Gastroesophageal sphincter (tissue), 3 donors: ENCODE results near the gene C1QTNF8.

Source experiments
- CTCF ChIP-seq, 4 experiments: fragments of 200-600 bp in 2 of 4; fragments of 450-650 bp in 2 of 4; sonication (generic) in 1 of 4; IDR thresholded peaks; one replicate each; pipeline ENCODE4 v1.5.1; 2017 to 2019; ENCODE audit warnings: antibody characterized with exemption in 4 of 4, mild to moderate bottlenecking in 2 of 4, moderate library complexity in 2 of 4
- POLR2A ChIP-seq, 2 donors: fragments of 450-650 bp; IDR thresholded peaks; one replicate each; pipeline ENCODE4 v1.6.1; 2017; ENCODE audit warnings: antibody characterized with exemption in 2 of 2, mild to moderate bottlenecking in 2 of 2, moderate library complexity in 1 of 2
- POLR2AphosphoS5 ChIP-seq: sonication (generic); formaldehyde crosslinking; IDR thresholded peaks from one replicate; pipeline ENCODE4 v1.6.1; 2017; ENCODE audit warnings: antibody characterized with exemption

- TF ChIP-seq POLR2A (IDR thresholded peaks at IDR 0.05) = no peak
- no peak for TF ChIP-seq CTCF (IDR thresholded peaks at IDR 0.05)
- TF ChIP-seq POLR2AphosphoS5 = no peak
These were observed 42.9 kb downstream of the C1QTNF8 start for GRCh38 chr16:1053121-1053521.
